ENCODE measurements around the gene YES1.
"Not testable (repeated sequence)": the region's sequence is repeated elsewhere in the genome, so short reads cannot be mapped to it uniquely, and the experiment has no call there.

The YES1 gene

DNA sequence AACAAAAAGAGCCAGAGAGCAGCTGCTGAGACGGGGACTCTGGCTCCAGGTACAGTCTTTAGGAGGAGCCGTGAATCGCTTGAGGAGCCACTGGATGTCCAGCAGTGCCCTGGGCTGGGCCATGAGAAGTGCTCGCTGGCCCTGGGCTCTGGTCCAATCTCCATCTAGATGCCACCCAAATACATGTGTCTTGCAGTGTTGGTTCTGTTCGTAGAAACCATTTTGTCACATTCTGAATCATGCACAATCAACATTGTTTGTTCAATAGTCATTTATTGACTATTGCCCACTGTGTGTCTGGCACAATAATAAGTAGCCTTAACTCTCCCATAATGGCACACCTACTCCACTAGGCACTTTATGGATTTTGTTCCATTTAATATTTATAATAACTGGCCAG is 128.5 kb downstream of the YES1 start:
- no peak for DNase-seq (ENCODE audit: low spot score)

DNA sequence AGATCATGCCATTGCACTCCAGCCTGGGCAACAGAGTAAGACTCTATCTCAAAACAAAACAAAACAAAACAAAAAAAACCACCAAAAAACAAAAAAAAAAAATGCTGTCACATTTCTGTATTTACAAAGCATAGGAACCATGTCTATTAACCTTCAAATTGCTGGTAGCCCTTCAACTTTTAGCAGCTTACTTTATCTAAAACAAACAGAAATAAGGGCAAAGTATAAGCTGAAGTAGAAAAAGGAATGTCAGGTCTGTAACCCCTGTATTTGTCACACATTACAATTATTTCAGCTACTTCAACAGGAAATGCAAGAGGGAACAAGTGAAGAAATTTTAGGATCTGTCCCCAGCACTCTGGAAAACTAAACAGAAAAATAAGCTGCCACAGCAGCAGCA is 129.2 kb downstream of the YES1 start:
- DNase-seq (ENCODE audit: low spot score), result no peak

DNA sequence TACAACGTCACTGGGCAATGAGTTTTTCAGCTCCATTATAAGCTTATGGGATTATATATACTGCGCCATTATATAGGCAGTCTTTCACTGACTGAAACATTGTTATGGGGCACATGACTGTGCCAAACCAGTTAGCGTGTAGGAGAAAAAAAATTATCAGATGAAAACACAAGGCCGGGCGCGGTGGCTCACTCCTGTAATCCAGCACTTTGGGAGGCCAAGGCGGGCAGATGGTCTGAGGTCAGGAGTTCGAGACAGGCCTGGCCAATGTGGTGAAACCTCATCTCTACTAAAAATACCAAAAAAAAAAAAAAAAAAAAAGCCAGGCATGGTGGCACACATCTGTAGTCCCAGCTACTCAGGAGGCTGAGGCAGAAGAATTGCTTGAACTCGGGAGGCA is 129.6 kb downstream of the YES1 start:
- DNase-seq (ENCODE audit: low spot score), result not testable (repeated sequence)

DNA sequence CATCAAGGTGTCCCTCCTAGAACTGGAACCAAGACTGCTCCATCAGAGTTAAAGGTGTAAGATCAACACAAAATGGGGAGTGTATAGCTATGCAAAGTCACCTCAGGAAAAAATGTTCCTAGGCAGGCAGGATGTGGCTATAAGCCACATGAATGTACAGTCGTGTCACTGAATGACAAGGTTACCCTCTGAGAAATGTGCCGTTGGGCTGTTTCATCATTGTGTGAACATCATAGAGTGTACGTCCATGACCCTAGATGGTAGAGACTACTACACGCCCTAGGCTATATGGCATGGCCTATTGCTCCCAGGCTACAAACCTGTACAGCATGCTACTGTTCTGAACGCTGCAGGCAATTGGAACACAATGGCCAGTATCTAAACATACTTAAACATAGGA is 130.1 kb downstream of the YES1 start:
- no peak for DNase-seq (ENCODE audit: low spot score)

DNA sequence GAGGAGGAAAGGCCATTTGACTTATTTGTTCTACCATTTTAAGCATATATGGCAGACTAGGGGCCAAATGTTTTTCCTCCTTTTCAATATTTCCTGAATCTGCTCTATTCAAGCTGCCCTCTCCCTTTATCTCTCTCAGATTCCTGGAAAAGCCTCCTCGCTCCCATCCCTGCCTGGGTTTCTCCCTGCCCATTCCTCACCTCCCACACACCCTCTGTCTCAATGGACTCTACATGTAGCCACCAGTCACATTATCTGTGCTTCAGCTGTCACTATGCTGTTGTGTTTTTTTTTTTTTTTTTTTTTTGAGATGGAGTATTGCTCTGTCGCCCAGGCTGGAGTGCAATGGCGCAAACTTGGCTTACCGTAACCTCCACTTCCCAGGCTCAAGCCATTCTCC is 131.7 kb downstream of the YES1 start:
- no peak for DNase-seq (ENCODE audit: low spot score)

DNA sequence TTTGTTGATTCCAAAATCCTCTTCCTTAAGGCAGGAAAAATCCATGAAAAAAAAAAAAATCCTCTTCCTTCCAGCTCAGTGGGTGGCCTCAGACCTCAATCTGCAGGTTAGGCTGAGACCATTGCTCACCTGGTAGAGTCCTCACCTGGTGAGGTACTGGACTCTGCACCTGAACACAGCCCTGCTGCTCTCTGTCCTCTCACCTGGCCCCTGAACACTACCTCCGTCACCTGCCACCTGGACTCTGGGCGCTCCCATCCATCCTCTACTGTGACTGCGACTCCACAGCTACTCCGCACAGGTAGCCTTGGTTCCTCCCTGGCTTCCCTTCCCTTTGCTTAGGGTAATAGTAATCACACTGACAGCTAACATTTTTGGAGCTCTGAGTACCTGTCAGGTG is 132.5 kb downstream of the YES1 start:
- DNase-seq (ENCODE audit: low spot score), result no peak

DNA sequence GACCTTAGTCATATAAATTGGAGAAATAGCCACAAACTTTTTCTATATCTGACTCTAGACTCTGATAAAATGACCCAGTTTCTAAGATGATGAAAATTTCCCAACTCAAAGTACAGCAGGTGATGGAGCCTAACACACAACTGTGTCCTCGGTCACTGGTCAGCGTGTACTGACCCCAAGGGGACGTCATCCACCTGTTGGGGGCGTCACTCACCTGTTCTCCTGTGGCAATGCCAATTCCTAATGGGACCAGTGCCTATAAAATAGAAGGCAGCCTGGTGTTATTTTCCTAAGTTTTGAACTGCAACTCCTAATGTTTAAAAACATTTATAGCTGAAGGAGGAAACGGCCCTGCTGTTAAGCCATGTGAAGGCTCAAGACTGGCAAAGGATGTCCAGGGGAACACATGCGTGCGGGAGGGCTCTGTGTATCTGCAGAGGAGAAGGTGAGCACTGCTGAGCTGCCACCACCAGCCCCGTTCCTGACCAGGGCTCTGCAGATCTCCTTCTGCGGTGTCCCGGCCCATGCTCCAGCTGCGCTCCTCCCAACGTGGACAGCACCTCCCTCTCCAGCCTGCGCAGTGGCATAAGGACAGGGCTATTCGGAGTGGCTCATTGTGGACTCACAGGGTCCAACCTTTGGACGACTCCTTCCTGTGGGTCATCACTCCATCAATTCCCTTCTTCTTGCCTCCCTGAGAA is 133.4 kb downstream of the YES1 start:
- DNase-seq (ENCODE audit: low spot score), result no peak

DNA sequence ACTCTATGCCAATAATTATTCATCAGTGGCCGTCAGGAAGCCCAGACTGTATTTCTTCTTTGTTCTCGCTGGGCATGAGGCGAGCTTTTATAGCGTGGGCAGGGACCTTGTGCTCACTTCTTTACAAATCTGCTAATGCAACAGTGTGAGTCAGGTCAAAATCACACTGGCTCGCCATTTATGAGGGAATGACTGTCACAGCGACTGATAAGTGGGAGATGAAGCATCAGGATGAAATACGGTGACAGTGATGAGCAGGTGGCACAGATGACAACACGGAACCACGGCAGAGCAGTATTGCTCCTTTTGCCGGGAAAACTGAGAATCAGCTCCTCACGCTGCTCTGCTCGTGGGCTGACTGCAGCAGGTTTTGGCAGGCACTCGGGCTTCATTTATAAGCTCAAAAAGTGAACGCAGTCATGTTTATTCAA is 134.1 kb downstream of the YES1 start:
- no peak for DNase-seq (ENCODE audit: low spot score)

DNA sequence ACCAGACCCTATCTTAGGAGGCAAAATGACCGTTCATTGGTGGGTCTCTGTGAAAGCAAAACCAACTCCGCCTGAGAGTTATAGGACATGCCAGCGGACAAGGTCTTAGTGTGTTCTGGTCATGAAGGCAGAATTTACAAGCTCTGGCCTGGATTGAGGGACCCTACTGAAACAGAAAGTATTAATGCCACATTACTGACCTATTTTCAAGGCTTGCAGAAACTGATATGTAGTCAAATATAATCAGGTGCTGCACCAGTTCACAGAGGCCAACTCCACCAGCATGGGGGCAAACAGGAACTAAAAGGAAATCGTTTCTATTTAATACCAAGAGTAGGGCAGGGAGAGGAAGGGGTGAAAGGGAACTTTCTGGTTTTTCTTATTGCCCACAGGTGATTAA is 134.9 kb downstream of the YES1 start:
- no peak for DNase-seq (ENCODE audit: low spot score)

DNA sequence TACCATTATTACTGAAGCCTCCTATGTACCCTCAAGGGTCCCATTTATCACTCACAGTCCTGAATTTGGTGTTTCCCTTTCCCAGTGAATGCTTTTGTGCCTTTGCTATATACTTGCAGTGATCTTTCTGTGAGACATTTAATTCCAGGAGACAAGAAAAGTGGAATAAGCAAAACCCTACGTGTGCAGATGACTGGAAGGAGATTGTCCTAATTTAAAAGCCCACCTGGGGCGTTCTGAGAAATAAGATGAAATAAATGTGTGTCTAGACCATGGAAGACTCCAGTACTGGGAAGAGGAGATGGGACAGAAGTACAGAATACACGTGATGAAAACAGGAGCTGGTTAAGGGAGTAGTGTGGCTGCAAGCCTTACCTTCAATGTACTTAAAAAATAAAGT is 135.3 kb downstream of the YES1 start:
- no peak for DNase-seq (ENCODE audit: low spot score)

DNA sequence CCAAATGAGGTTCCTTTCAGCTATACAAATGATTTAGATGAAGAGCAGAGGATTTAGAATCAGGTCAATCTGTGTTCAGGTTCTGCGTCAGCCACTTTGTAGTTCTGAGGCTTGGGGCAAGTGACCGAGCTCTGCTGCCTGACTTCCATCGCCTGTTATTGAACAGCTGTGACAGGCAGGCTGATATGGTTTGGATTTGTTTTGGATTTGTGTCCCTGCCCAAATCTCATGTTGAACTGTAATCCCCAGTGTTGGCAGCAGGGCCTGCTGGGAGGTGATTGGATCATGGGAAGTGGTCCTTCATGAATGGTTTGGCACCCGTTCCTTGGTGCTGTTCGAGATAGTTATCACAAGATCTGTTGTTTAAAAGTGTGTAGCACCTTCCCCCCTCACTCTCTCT is 136.0 kb downstream of the YES1 start:
- DNase-seq (ENCODE audit: low spot score), result no peak

DNA sequence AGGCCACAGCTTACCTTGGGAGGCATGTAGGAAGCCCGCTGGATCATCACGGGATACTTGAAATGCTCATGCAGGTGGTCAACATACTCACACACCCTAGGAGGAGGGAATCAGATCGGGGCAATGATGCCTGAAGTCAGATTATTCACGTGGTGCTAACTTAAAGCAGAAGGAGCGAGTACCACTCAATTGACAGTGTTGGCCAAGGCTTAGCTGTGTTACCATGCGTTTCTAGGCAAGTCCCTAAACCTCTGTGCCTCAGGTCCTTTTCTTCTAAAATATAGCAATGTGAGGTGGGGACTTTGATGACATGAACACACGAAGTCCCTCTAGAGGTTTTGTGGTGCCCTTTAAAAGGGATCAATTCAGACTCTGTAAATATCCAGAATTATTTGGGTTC is 136.7 kb downstream of the YES1 start:
- DNase-seq (ENCODE audit: low spot score), result no peak

DNA sequence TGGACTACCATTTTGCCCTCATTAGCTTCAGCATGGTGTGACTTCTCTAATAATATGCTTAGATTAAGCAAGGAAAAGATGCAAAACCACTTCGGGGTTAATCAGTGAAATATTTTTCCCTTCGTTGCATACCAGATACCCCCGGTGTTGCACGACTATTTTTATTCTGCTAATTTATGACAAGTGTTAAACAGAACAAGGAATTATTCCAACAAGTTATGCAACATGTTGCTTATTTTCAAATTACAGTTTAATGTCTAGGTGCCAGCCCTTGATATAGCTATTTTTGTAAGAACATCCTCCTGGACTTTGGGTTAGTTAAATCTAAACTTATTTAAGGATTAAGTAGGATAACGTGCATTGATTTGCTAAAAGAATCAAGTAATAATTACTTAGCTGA is 138.3 kb downstream of the YES1 start:
- no peak for DNase-seq (ENCODE audit: low spot score)

DNA sequence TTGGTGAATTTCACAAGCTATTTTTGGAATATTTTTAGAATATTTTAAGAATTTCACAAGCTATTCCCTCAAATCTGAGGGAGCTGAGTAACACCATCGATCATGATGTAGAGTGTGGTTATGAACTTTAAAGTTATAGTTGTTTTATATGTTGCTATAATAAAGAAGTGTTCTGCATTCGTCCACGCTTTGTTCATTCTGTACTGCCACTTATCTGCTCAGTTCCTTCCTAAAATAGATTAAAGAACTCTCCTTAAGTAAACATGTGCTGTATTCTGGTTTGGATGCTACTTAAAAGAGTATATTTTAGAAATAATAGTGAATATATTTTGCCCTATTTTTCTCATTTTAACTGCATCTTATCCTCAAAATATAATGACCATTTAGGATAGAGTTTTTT is 138.7 kb downstream of the YES1 start:
- DNase-seq (ENCODE audit: low spot score), result no peak
